ENCODE results near the gene LSM10. TPM values are rescaled to one million over a fixed set of nuclear protein-coding genes. Genes with fewer than 3 reads are reported as not detected.

Gene LSM10
- total and polyA plus RNA-seq, 9 of the 15 experiments (the other 6 are each of a cell fraction or from before 2014, with no cell fraction given), result 13.2 to 146 (median 68.9) TPM

DNA sequence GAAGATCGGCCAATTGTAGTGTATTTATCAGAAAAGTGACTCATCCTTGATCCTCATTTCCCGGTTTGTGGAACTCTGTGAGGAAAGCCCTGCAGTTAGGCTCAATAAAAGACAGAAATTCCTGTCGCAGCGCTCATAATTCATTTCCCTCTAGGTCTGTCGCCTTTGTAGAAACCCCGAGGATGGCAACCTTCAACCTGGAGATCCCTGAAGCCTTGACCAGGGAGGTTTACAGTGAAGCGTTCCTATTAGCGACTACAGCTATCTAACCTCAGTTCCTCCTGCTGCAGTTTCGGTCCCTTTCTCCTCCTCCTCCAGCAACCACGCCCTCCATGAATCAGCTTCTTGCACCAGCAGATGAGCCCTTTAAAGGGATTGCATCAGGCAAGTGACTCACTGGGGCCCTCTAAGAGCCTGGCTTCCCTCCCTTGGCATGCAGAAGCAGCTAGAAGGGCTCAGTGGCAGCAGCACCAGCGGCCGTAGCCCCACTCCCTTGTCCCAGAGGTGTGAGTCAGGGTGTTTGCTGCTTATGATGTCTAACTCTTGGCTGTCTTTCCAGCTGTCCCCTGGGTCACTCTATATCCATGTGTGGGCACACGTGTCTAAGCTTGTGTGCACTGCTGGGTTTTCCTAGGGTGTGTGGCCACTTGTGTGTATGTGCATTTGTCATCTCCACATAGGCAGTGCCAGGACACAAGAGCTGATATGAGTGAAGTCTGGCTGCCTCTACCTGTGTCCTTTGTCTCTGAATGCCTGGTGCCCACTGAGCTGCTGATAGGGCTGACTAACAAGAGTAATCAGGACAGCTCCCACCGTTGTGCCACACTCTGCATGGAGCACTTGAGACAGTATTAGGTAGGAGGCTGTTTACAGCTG is 11.2 kb downstream of the LSM10 start (continued):
- TF ChIP-seq, protein P1, sequence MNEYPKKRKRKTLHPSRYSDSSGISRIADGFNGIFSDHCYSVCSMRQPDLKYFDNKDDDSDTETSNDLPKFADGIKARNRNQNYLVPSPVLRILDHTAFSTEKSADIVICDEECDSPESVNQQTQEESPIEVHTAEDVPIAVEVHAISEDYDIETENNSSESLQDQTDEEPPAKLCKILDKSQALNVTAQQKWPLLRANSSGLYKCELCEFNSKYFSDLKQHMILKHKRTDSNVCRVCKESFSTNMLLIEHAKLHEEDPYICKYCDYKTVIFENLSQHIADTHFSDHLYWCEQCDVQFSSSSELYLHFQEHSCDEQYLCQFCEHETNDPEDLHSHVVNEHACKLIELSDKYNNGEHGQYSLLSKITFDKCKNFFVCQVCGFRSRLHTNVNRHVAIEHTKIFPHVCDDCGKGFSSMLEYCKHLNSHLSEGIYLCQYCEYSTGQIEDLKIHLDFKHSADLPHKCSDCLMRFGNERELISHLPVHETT (CRISPR knock-in tag; conservative IDR thresholded peaks at IDR 0.05 in 1 of 2, IDR thresholded peaks at IDR 0.05 in 1 of 2), result peak in 1 of 2 experiments; percentile 86; a peak in 2 of 4 replicates
- TF ChIP-seq TFE3 (CRISPR knock-in tag; IDR thresholded peaks at IDR 0.05), result peak; percentile 29
- peak; percentile 81; the same call in 1 of the 2 replicates for TF ChIP-seq TSHZ1 (CRISPR knock-in tag; IDR thresholded peaks at IDR 0.05)
- no peak for TF ChIP-seq TSC22D4 (tag; IDR thresholded peaks at IDR 0.05)
- peak; percentile 67 for TF ChIP-seq RFX1 (IDR thresholded peaks at IDR 0.05)
- no peak for TF ChIP-seq KAT2B (IDR thresholded peaks at IDR 0.05; ENCODE audit: low read depth, low read length)
- peak; percentile 97 for TF ChIP-seq POLR2A (conservative IDR thresholded peaks at IDR 0.05)
- TF ChIP-seq CSDE1 (IDR thresholded peaks at IDR 0.05), result peak in 1 of 2 experiments; percentile 48; a peak in 2 of 4 replicates
- no peak; the same call in 1 of the 2 replicates for TF ChIP-seq ZNF445 (CRISPR knock-in tag; IDR thresholded peaks at IDR 0.05; ENCODE audit: low read depth)
- 0 out of 2 replicates have a peak, but pooled peaks have one; percentile 19 for TF ChIP-seq HMG20B (CRISPR knock-in tag; IDR thresholded peaks at IDR 0.05)

All from K562 (cell line).